NCI-H1694 treated with DMSO at 0.1 percent for 48 hours (cell line): ENCODE results near the gene C3orf18.

ENCODE experiments used
- DNase-seq: peaks from one replicate; lab custom pipeline; 2025; lab: John Stamatoyannopoulos, UW

Gene C3orf18

DNA sequence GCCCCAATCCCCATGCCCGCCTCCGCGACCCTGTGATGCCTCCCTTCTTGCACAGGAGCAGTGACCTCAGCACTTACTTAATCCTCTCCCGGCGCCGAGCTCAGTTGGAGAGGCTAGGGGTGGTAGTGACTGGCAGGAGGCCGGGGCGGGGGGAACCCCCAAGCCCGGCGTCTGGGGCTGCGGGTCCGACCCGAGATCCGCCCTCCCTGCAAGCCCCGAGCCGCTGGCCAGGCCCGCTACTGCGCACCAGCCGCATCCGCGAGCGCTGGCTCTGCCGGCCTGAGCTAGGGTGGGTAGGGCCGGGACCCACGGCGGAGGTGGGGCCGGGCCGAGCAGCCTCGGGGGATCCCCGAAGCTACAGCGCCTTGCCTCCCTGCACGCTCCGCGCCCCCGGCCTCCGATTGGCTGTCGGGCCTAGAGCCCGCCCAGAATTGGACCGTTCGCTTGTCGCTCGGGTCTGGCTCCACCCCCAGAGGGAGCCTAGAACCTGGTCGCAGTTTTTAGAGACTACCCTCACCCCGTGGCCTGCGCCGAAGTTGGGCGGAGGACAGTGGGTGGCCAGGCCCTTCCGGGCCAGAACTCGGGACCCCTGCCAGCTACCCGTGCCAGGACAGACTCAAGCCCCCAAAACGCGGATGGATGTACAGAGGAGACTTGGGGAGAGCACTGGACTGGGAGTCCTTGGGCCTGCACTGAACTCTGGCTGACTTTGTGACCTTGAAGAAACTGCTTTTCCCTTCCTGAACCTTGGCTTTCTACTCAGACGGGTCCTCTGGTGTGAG lies at the start of gene C3orf18:
Gene C3orf18, minus strand, starts transcription at position 362 of the 782 bp plus-strand sequence. CDS start 2,048 bp downstream, outside the sequence.
- no peak for DNase-seq

DNA sequence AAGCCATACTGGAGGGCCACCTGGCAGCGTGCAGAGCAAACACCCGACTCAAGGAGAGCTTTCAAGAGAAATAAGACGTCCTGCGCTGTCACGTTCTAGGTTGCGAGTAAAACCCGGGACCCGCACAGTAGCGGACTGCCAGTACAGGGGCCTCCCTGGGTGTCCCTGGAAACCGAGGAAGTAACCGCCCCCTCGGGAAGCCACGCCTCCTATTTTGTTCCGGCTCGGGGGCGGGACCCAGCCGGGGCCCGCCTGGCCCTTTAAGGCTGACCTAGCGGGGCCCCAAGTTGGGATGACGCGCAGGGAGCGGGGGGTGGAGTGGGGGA lies 49.2 kb upstream of the C3orf18 start:
- DNase-seq, result no peak

DNA sequence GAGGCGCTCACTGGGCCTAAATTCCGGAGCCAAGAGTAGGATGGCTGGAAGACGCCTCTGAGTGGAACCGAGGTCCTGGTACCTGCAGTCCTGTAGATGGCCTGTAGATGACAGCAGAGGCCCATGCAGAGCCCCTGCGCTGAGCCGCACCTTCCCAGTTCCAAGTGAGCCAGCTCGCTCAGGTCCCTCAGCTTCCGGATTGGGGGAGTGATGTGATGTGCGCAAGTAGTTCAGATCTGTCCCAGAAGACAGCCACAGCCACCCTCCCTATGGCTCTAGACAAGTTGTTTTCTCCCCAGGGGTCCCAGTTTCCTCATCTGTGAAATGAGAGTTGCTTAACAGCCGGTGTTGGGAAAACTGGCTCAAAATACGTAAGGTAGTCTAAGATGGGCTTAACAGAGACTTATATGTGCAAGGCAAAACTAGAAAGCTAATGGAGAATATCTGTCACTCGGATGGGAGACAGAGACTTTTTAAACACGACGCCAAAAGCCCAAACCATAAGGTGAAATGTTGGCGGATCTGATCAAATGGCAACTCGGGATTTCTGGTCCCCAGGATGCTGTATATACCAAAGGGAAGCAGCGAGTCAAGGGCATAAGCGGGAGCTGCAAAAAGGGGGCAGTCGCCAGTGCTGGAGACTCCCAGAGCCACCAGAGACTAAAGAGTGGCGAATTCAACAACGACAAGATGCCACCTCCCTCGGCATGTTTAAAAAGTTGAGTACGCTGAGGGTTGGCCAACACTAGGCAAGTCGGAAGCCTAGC lies 48.6 kb upstream of the C3orf18 start:
- peak; percentile 31 for DNase-seq

DNA sequence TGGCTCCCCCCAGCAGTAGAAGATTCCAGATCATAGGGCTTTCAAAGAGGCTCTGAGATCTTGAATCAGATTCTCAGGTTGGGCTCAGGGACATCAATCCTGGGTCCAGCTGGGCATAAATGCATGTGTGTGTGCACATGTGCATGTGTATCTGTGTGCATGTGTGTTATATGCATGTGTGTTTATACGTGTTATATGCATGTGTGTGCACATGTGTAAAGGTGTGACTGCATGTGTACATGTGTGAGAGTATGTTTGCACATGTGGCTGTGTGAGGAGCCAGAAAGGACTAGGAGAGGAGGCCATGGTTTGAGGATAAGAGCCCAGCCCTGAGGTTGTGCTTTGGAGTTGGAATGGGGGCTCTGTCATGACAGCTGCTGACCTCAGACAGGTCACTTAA lies 47.6 kb upstream of the C3orf18 start:
- DNase-seq, result no peak

DNA sequence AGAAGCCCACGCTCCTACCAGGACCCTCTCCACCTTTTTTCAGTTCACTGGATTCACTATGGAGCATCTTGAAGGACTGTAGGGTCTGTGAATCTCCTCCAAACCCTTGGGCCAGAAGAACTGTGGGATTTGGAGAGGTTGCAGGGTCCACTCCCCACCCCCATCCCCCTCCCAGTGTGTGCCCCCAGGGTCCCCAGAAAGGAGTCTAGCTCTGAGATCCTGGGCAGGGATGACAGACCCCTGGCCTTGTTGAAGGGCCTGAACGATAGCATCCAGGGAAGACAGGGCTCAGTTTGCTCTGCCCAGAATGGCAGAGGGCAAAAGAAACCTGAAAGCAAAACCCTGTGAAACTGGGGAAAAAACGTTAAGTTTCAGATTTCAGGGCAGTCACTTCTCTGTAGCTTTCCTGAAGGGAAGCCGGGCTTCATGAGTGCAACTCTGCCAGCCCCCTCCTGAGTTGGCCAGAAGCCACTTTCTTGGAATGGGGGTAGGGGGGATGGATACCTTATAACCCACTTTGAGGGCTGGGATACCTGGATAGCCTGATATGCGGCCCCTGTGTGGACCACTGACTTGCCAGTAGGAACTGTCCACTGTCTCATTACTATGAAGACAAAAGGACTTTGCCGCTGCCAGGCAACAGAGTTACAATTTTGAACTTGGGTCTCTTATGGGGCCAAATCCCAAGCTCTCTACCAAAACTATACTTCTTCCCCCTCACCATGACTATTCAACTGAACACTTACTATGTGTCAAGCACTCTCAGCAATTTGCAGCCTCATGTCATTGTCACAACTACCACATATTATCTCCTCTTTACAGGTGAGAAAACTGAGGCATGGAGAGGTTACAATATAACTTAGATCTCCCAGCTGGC lies 45.7 kb upstream of the C3orf18 start:
- DNase-seq, result no peak

DNA sequence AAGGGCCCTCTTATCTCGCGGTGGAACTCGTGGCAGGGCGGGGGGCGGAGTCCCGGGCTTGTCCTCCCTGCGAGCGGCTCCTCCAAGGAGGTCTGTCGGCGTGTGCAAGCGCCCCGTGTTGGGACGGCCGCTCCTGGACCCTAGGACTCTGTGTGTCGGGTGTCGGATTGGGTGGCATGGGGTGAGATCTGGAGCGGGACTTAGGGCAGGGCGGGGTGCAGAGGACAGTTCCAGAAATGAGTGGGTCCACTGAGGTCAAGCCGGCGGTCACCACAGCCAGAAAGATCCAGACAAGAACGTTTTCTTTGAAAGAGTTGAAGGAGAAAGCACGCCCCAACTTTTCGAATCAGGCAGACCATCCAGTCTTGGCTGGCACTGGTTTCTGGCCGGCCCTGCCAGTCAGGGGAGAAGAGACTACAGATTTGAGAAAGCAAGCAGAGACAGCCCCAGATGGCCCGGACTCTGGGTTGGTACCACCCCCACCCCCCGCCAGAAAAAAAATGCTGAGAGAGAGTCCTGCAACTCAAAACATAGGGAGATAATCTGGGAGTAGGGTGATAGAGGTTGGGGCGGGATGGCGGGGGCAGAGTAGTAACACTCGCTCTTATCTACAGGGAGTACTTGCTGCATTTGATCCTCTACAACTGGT lies 44.8 kb upstream of the C3orf18 start:
- no peak for DNase-seq

DNA sequence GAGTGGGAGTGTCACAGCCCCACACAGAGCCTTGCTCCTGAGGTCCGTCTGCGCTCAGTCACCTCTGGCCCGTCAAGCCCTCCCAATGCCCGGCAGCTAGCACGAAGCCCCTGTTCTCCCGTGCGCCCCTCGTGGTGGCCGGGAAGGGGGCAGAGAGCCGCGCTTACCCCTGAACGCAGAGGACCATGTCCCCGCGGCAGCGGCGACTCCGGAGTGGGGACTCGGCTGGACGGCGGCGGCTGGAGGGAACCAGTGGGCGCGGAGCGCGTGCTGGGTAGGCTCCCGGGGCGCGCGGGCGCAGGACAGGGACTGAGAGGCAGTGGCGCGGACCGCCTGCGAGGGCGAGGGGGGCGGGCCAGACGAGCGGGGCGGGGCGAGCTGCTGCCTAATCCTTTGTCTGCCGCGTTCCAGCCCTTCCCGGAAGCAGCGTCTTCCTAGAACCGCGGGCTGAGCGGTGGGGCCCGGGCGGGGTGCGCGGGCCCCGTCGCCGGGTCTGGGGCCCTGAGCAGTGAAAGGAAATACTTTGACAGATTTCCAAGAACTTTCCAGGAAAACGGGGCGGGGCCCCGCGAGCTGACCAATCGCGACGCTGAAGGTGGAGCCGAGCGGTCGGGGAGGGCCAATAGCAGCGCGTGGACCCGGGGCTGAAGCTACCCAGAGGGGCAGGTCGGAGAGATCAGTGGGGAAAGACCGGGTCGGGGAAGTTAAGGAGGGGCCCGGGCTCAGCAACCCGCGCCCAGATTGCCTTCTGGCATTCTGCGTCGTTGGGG lies 44.1 kb upstream of the C3orf18 start, which contains the start of gene CISH:
Gene CISH, minus strand, starts transcription at position 311 of the 770 bp plus-strand sequence. Its CDS starts 124 bp downstream, at position 187.
- peak; percentile 50 for DNase-seq

DNA sequence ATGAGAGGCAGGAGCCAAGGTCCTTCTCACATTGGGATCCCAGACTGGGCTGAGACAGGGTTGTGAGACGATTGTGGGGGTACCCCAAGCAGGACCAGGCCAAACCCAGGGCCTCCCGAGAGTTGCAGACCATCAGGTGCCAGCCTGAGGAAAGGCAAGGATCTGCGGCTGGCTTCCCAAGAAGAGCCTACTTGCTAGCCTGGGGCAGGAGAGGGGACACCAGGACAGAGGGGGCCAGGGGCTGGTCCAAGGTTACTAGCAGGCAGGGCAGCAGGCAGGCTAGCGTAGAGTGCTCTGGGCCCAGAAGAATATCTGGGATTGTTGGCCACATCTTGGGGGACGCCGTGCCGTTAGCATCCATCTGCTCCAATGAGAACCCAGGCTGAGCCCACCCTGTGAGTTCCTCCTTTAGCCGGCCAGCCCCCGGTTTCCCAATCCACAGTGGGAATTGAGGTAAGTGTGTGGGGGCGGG lies 43.5 kb upstream of the C3orf18 start:
- DNase-seq, result no peak

DNA sequence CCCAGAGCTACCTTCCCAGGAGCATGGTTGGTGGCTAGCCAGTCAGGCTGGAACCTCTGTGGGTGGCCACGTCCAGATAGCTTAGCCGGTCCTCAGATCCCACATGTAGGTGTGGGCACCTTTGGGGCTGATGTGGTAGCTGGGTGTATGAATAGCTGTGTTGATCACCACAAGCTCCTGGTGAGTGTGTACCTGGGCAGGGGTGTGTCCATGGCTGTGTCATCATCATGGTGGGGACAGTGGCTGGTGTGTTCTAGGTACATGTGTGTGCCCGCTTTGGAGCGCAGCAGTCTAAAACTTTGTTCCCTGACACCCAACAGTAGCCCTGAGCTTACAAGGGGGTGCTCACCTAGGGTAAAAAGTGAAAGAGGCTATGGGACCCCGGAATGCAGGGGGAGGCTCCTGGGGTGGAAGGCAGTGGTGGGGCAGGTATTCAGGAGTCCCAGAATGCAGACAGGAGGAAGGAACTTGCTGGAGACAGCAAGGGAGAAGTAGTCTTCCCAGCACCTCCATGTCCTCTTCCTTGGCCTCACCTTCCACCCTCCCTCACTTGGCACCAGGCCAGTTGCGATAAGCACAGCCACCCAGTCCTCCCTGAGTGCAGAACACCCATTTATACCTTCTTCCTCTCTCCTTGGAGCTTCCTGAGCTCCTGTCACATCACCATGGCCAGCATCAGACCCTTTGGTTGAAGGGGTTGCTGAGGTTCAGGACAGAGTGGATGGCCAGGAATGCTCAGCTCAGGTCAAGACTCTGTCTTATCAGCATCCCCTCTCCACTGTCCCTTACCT lies 42.8 kb upstream of the C3orf18 start:
- no peak for DNase-seq

DNA sequence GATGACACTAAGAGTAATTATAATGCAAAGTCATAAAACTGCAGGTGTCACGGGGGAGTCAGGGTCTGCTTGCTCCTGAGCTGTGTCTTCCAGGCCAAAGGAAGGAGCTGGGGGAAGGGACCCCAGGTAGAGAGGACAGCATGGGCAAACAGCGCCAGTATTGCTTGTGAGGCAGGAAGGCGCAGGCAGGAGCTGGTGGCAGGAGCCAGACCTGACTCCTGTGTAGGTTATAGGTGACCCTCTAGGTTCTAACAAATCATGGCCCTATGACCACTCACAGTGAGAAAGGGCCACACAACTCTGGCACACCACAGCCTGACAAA lies 42.2 kb upstream of the C3orf18 start:
- no peak for DNase-seq

DNA sequence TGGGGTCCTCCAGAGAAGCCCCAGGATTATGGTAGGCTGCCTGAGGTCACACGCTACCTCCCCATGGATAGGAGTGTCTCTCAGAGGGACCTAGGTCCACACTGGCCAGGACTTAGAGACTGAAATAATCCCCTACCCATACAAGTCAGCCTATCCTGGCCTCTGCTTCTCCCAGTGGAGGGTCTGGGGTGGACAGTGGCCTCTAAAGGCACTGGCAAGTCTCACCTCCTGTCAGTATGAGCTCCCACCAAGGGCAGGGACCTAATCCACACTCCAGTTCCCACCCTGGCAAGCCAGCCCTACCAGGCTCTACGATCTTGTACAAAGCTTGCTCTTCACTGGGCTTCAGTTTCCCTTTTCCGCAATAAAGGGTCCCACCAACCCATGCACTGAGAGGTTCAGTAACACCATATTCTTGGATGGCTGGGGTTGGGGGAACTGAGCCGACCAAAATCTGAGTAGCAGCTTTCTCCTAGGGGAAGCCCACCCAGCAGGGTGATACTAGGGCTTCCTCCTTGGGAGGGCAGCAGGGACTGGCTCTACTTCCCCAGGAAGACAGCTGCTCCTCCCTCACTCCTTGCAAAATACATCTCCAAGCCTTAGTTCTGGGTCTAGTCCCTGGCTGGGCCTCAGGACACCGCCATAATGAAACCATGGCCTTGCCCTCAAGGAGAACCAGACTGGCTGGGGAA lies 41.7 kb upstream of the C3orf18 start:
- DNase-seq, result no peak

DNA sequence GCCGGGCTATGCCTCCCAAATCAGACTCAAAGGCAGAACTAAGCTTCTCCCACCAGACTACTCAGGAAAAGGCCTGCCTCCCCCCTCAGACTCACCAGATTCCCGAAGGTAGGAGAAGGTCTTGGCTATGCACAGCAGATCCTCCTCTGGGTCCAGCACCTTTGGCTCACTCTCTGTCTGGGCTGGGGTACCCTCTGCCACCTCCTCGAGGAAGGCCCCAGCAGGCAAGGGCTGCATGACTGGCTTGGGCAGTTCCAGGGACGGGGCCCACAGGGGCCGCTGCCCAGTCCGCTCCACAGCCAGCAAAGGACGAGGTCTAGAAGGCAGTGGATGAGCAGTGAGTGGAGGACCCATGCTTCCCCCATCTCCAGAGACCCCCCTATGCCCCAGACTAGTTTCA lies 40.7 kb upstream of the C3orf18 start:
- DNase-seq, result no peak

DNA sequence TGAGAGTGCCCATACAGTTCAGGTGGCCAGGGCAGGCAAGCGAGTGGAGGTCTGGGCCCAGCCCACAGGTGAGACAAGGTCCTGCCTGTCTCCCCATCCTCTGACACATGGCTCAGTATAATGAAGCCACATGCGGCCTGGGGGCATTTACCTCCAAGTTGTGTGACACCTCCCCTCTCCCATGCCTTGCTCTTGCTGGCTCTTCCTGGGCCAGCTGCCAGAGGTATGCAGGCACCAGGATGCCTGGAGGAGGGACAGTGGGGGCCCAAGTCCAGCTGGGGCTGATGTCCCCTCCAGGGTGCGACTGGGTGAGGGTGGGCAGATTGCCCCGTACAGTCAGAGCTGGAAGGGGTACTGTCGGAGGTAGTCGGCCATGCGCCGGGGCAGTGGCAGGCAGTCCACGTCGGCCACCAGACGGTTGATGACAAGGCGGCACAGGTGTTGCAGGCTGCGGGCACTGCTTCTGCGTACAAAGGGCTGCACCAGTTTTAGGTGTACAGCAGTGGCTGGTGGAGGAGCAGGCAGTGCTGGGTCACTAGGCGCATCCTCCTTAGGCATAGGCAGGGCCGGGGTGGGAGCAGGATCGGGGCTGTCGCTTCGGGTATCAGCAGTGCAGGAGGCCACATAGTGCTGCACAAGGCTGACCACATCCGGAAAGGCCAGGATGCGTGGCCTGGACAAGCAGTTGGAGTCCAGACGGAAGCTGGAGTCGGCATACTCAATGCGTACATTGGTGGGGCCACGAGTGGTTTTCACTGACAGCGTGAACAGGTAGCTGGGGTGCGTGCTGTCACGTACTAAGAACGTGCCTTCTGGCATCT lies 39.9 kb upstream of the C3orf18 start:
- no peak for DNase-seq

DNA sequence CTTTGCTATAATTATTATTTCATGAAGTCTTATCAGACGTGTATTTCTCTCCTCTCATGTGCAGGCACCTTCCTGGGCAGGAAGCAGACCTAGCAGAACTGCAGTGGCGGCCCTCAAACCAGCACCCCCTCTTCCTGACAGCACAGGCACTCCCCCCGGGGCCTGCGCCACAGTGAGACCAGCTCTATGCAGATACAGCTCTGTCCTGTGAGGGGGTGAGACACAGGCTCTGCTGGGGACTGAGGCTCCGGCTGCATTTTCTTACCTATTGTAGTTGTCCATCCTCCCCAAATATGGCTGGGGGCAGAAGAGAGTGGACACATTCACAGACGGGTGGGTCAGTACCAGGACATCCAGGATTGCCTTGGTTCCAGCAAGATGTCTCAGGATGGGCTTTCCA lies 39.0 kb upstream of the C3orf18 start:
- DNase-seq, result no peak

DNA sequence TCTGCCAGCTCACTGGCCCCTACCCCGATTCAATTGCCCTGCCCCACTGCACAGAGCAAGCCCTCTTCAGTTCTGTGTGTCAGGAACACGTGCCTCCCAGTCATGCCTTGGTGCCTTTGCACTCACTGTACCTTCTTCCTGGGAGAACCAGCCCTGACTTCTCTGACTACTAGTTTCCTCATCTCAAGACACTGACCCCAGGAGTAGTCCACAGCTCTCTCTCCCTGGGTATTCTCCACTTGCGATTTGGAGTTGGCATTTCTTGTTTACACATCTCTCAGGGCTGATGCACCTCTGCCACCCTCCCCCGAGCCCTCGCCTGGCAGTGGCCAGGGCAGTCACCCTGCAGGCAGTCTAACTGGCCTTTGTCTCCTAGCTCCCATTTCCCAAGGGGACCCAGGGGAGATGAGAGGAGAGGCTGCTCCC lies 38.4 kb upstream of the C3orf18 start:
- no peak for DNase-seq

DNA sequence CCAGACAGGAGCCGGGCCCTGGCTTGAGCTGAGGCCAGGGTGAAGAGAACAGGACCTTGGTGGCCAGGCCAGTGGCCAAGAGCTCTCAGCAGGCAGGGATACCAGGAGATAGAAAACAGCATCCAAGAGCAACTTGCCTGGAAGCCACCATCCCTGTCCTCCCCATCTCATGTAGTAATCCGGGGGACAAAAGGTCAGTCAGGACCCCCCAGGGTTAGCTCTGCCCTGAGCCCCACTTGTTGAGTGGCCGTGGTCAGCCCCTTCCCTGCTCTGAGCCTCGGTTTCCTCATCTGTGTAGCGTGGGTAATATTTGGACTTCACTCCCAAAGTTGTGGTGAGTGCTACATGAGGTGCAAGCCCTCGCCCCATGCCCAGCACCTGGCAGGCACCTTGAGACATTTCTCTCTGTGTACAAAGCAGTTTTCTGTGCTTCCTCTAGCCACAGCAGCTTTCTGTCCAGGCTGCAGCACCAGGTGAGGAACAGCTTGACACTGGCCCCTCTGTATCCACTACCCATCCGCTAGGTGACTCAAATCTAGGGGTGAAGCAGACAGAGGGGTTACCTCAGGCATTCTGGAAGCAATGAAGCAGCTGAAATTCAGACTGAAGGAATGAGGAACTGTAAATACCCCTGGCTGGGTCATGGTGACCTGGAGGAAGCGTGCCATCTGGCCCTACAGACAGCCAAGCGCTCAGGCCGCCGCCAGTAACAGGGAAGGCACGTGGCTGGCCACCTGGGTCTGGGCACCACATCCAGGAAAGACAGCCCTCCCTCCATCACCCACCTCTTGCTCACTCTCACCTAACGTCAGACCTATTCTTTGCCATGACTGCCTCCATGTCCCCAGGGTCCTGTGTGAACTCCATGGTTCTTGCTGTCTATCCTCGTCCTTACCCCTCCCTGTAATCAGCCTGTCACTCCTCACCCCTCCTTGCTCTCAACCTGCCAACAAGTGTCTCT lies 37.4 kb upstream of the C3orf18 start:
- no peak for DNase-seq

DNA sequence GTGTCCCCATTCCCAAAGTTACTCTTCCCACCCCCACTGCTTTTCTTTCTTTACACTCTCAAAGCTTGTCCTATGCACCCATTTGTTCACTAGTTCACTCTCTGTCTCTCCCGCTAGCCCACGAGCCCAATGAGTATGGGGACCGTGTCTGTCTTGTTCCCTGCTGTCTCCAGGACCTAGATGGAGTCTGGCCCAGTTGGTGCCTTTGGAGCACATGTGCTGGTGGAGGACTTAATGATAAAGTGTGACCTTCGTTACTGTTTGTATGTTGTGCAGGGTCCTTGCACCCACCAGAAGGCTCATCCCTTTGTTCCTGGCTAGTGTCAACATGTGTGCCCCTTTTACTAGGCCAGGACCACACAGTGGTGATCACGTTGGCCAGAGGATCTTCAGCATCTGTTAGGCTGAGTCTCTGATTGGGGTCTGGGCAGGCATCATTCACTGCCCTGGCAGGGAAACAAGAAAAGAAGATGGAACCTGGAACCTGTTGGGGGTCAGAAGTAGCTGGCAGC lies 36.6 kb upstream of the C3orf18 start:
- no peak for DNase-seq
